WTC11 (cell line): ENCODE results near the gene SGIP1. TPM values are rescaled to one million over a fixed set of nuclear protein-coding genes. Genes with fewer than 3 reads are reported as not detected.

Experiments used
- ATAC-seq: fragments of 200-7000 bp; cut with Tn5 transposase; 2 replicates; pipeline ENCODE4 v1.10.0; 2021; ENCODE audit warnings: mild to moderate bottlenecking, moderate library complexity
- CTCF ChIA-PET: fragments of 300-600 bp; sonication (Branson Sonifier 250); formaldehyde crosslinking; loops from one replicate; lab custom pipeline; 2021; ENCODE audit warnings: antibody characterized with exemption; lab: Charles Lee
- POLR2A ChIA-PET: fragments of 350-600 bp; sonication (Branson Sonifier 250); formaldehyde crosslinking; loops from one replicate; lab custom pipeline; 2021; ENCODE audit warnings: antibody characterized with exemption; lab: Charles Lee
- DNase-seq: peaks from one replicate; pipeline ENCODE4 v3.0.0; 2021; ENCODE audit warnings: low spot score
- H3K27ac Mint-ChIP-seq: 2 replicates; pipeline ENCODE4 v1.8.0; 2021; ENCODE audit warnings: mixed read lengths
- H3K27me3 Mint-ChIP-seq: 2 replicates; pipeline ENCODE4 v1.8.0; 2021; ENCODE audit warnings: low read depth, mild to moderate bottlenecking, moderate library complexity, mixed read lengths
- H3K36me3 Mint-ChIP-seq: 2 replicates; pipeline ENCODE4 v1.8.0; 2021; ENCODE audit warnings: mixed read lengths
- H3K4me1 Mint-ChIP-seq: 2 replicates; pipeline ENCODE4 v1.8.0; 2022; ENCODE audit warnings: mixed read lengths
- H3K4me3 Mint-ChIP-seq: 2 replicates; pipeline ENCODE4 v1.8.0; 2021; ENCODE audit warnings: mild to moderate bottlenecking, moderate library complexity, mixed read lengths
- H3K9me3 Mint-ChIP-seq: 2 replicates; pipeline ENCODE4 v1.8.0; 2021; ENCODE audit warnings: mixed read lengths
- ARID4B ChIP-seq: sonication (generic); formaldehyde crosslinking; IDR thresholded peaks from 2 replicates; pipeline ENCODE4 v1.8.0; 2023; ENCODE audit warnings: missing genetic modification reagents, mild to moderate bottlenecking, borderline replicate concordance
- ATF1 ChIP-seq: sonication (generic); formaldehyde crosslinking; IDR thresholded peaks from 2 replicates; pipeline ENCODE4 v1.8.1; 2023; ENCODE audit warnings: mild to moderate bottlenecking, moderate library complexity, missing genetic modification reagents
- ATF2 ChIP-seq: sonication (generic); formaldehyde crosslinking; IDR thresholded peaks from 2 replicates; pipeline ENCODE4 v1.8.1; 2022; ENCODE audit warnings: low read depth, missing genetic modification reagents, borderline replicate concordance
- CDX4 ChIP-seq: fragments of 250-450 bp; sonication (Bioruptor Pico); IDR thresholded peaks from 2 replicates; pipeline ENCODE4 v1.9.0; 2021; ENCODE audit warnings: moderate library complexity, mild to moderate bottlenecking, inconsistent platforms, borderline replicate concordance
- CREM ChIP-seq: sonication (generic); formaldehyde crosslinking; IDR thresholded peaks from 2 replicates; pipeline ENCODE4 v1.8.1; 2022; ENCODE audit warnings: mild to moderate bottlenecking, missing genetic modification reagents, moderate library complexity
- FOXK1 ChIP-seq: sonication (generic); formaldehyde crosslinking; IDR thresholded peaks from 2 replicates; pipeline ENCODE4 v1.8.0; 2022; ENCODE audit warnings: mild to moderate bottlenecking, moderate library complexity, missing genetic modification reagents
- GRHL2 ChIP-seq: fragments of 250-450 bp; sonication (Bioruptor Pico); IDR thresholded peaks from 2 replicates; pipeline ENCODE4 v1.8.0; 2022; ENCODE audit warnings: mild to moderate bottlenecking, moderate library complexity; ENCODE audit not compliant: insufficient replicate concordance, severe bottlenecking
- GTF2I ChIP-seq: fragments of 250-450 bp; sonication (Bioruptor Pico); conservative IDR thresholded peaks from 2 replicates; pipeline ENCODE4 v1.4.0; 2021; ENCODE audit warnings: mild to moderate bottlenecking
- MLX ChIP-seq: sonication (generic); formaldehyde crosslinking; IDR thresholded peaks from 2 replicates; pipeline ENCODE4 v1.8.1; 2023; ENCODE audit warnings: mild to moderate bottlenecking, missing genetic modification reagents, moderate library complexity
- MXD4 ChIP-seq: fragments of 250-450 bp; sonication (Bioruptor Pico); IDR thresholded peaks from 2 replicates; pipeline ENCODE4 v1.8.0; 2021; ENCODE audit warnings: mild to moderate bottlenecking, moderate library complexity, borderline replicate concordance
- NR1H2 ChIP-seq: sonication (generic); formaldehyde crosslinking; IDR thresholded peaks from 2 replicates; pipeline ENCODE4 v1.9.0; 2021; ENCODE audit warnings: mild to moderate bottlenecking, moderate library complexity, missing genetic modification reagents
- OVOL2 ChIP-seq: fragments of 250-450 bp; sonication (Bioruptor Pico); IDR thresholded peaks from 2 replicates; pipeline ENCODE4 v1.9.0; 2021; ENCODE audit warnings: mild to moderate bottlenecking, borderline replicate concordance
- SMAD4 ChIP-seq: sonication (generic); formaldehyde crosslinking; IDR thresholded peaks from 2 replicates; pipeline ENCODE4 v1.8.0; 2022; ENCODE audit warnings: mild to moderate bottlenecking, missing genetic modification reagents
- SOX15 ChIP-seq: fragments of 250-450 bp; sonication (Bioruptor Pico); IDR thresholded peaks from 2 replicates; pipeline ENCODE4 v1.9.0; 2021; ENCODE audit warnings: mild to moderate bottlenecking
- USF2 ChIP-seq: sonication (generic); formaldehyde crosslinking; IDR thresholded peaks from 2 replicates; pipeline ENCODE4 v1.8.1; 2023; ENCODE audit warnings: mild to moderate bottlenecking, missing genetic modification reagents, moderate library complexity
- ZBTB21 ChIP-seq: sonication (generic); formaldehyde crosslinking; IDR thresholded peaks from 2 replicates; pipeline ENCODE4 v1.8.1; 2023; ENCODE audit warnings: mild to moderate bottlenecking, missing genetic modification reagents, borderline replicate concordance
- ZBTB43 ChIP-seq: sonication (generic); formaldehyde crosslinking; IDR thresholded peaks from 2 replicates; pipeline ENCODE4 v1.8.1; 2023; ENCODE audit warnings: mild to moderate bottlenecking, missing genetic modification reagents
- ZNF263 ChIP-seq: sonication (generic); formaldehyde crosslinking; IDR thresholded peaks from 2 replicates; pipeline ENCODE4 v1.8.1; 2022; ENCODE audit warnings: low read depth, mild to moderate bottlenecking, moderate library complexity, missing genetic modification reagents
- total RNA-seq: library from RNA; stranded (reverse); gene quantifications from 3 replicates; pipeline ENCODE4 v1.2.3, GENCODE V29; 2021

The SGIP1 gene
- total RNA-seq, 1 experiment from 2014 or later: 3.9 TPM

GRCh38 chr1:66571789-66572188 lies 37.8 kb downstream of the SGIP1 start (continued):
- TF ChIP-seq ARID4B (CRISPR knock-in tag) (no peak), CREM (no peak), GTF2I (CRISPR knock-in tag) (no peak)

GRCh38 chr1:66575739-66576138 lies 41.8 kb downstream of the SGIP1 start:
- DNase-seq (no peak), ATAC-seq (no peak)
- CTCF ChIA-PET: no interaction called here
- Mint-ChIP-seq H3K27ac (no peak overlapping the region), H3K9me3 (no peaks in the 10 kb centered on the region), H3K4me3 (no peak overlapping the region)
- POLR2A ChIA-PET: no interaction called here
- no peak for TF ChIP-seq GTF2I (CRISPR knock-in tag)
- TF ChIP-seq, all 79 proteins: peak for 0
- no peaks in the 10 kb centered on the region; the same call in 1 of the 2 replicates for H3K4me1 Mint-ChIP-seq
- no peaks in the 10 kb centered on the region for H3K27me3 Mint-ChIP-seq
- H3K36me3 Mint-ChIP-seq: no peaks in the 10 kb centered on the region

GRCh38 chr1:66576645-66577044 lies 42.7 kb downstream of the SGIP1 start:
- TF ChIP-seq USF2 (CRISPR knock-in tag): no peak
- no peak for TF ChIP-seq SOX15 (CRISPR knock-in tag)
- no peak for TF ChIP-seq ZNF263 (CRISPR knock-in tag)
- no peak for TF ChIP-seq CDX4 (CRISPR knock-in tag)
- no peak for TF ChIP-seq CREM
- no peak for TF ChIP-seq OVOL2 (CRISPR knock-in tag)
- no peak for TF ChIP-seq ZBTB21 (CRISPR knock-in tag)
- no peak for TF ChIP-seq MLX (CRISPR knock-in tag)
- TF ChIP-seq MXD4: no peak
- TF ChIP-seq ATF2 (CRISPR knock-in tag): no peak
- Mint-ChIP-seq H3K9me3 (no peaks in the 10 kb centered on the region), H3K27me3 (no peaks in the 10 kb centered on the region), H3K4me3 (no peak overlapping the region), H3K36me3 (no peaks in the 10 kb centered on the region), H3K4me1 (no peaks in the 10 kb centered on the region; the same call in 1 of the 2 replicates), H3K27ac (no peak overlapping the region; the same call in 1 of the 2 replicates)
- no peak for ATAC-seq
- POLR2A ChIA-PET: no interaction called here
- CTCF ChIA-PET: no interaction called here
- DNase-seq: no peak

- no peak for ATAC-seq
- ChIA-PET CTCF (no interaction called here), POLR2A (no interaction called here)
- TF ChIP-seq SMAD4 (CRISPR knock-in tag): no peak
- TF ChIP-seq NR1H2 (CRISPR knock-in tag): no peak
- TF ChIP-seq ATF1 (CRISPR knock-in tag): no peak
- no peak for TF ChIP-seq GRHL2
- TF ChIP-seq ZBTB43 (CRISPR knock-in tag): no peak
- no peak for TF ChIP-seq FOXK1 (CRISPR knock-in tag)
Measured at GRCh38 chr1:66578841-66579240, 44.9 kb downstream of the SGIP1 start.

More at GRCh38 chr1:66578841-66579240, 44.9 kb downstream of the SGIP1 start:
- Mint-ChIP-seq H3K4me1 (no peaks in the 10 kb centered on the region; the same call in 1 of the 2 replicates), H3K36me3 (no peaks in the 10 kb centered on the region), H3K4me3 (no peak overlapping the region), H3K9me3 (no peaks in the 10 kb centered on the region), H3K27ac (no peak overlapping the region), H3K27me3 (no peaks in the 10 kb centered on the region)
- no peak for DNase-seq
